ENCODE data around the gene DUSP9. TPM values are rescaled to one million over a fixed set of nuclear protein-coding genes. Genes with fewer than 3 reads are reported as not detected.

DUSP9 gene
- total RNA-seq, 2 donors from 2014 or later, result 0.18 to 0.31 TPM

DNA sequence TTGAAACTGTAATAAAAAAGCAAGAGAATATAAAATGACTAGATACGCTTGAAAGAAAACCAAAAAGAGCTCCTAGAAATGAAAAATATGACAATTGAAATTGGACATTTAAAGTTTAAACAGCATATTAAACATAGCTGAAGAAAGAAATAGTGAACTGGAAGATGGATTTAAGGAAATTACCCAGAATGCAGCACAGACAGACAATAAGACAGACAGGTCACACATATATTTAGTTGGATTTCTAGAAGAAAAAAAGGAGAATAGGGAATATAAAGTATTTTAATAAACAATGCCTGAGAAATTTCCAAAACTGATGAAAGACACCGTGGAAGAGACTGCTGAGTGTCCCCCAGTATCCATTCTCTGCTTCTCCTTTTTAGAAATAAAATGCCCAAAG is 6.6 kb downstream of the DUSP9 start:
- H3K4me1 ChIP-seq (ENCODE audit: control insufficient read depth, insufficient read depth, low read length), result no peaks in the 10 kb centered on the region
- DNase-seq, result no peak
- 67 to 98% methylated on average over 1 to 2 of the region's 2 CpGs for WGBS, 2 experiments (ENCODE audit: insufficient coverage in 1 of 2, insufficient read length in 1 of 2)
- no peaks in the 10 kb centered on the region for H3K9me3 ChIP-seq (ENCODE audit: control insufficient read depth, low read length)
- H3K36me3 Mint-ChIP-seq (ENCODE audit: low read depth), result no peaks in the 10 kb centered on the region
- peaks cover 9% of the 10 kb centered on the region for H3K27me3 ChIP-seq (ENCODE audit: control insufficient read depth, insufficient read depth, low read length, poor library complexity, severe bottlenecking)
- H3K27ac Mint-ChIP-seq, result no peak overlapping the region
- no peak overlapping the region for H3K4me3 ChIP-seq (ENCODE audit: low read length)
- no peak overlapping the region for H3K9ac ChIP-seq (ENCODE audit: extremely low read depth, low read length, poor library complexity, severe bottlenecking)
- H3K27ac ChIP-seq (ENCODE audit: low read depth, low read length), result no peak overlapping the region
- H3K4me3 Mint-ChIP-seq, result no peak overlapping the region
- TF ChIP-seq CTCF (conservative IDR thresholded peaks at IDR 0.05), result no peak
- H3K9me3 Mint-ChIP-seq, result peaks cover 71% of the 10 kb centered on the region
- no peaks in the 10 kb centered on the region for H3K4me1 Mint-ChIP-seq
- no peaks in the 10 kb centered on the region for H3K36me3 ChIP-seq (ENCODE audit: control insufficient read depth, insufficient read depth, low read length)
- H3K27me3 Mint-ChIP-seq (ENCODE audit: insufficient read depth), result peaks cover 19% of the 10 kb centered on the region

DNA sequence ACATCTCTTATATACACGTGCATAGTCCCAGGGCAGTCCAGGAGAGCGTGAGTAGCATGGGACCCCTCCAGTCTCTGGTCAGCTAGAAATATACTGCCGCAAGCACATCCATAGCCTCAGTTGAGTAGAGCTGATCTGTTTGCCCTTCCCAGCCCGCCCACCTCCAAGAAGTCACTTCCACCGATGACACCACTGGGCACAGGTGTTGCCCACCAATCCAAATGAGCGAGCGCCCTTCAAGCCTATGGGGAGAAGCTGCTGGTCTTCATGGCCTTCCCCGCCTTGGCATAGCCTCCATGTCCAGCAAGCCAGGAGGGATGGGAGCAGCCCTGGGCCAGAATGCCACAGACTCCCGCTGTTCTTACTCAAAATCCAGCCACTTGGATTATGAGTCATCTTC is 10.2 kb downstream of the DUSP9 start:
- no peaks in the 10 kb centered on the region for H3K36me3 Mint-ChIP-seq (ENCODE audit: low read depth)
- H3K27me3 ChIP-seq (ENCODE audit: control insufficient read depth, insufficient read depth, low read length, poor library complexity, severe bottlenecking), result peaks cover 18% of the 10 kb centered on the region
- H3K27ac Mint-ChIP-seq, result no peak overlapping the region
- H3K4me1 ChIP-seq (ENCODE audit: control insufficient read depth, insufficient read depth, low read length), result no peaks in the 10 kb centered on the region
- no peaks in the 10 kb centered on the region for H3K9me3 ChIP-seq (ENCODE audit: control insufficient read depth, low read length)
- H3K27ac ChIP-seq (ENCODE audit: low read depth, low read length), result no peak overlapping the region
- peaks cover 30% of the 10 kb centered on the region for H3K27me3 Mint-ChIP-seq (ENCODE audit: insufficient read depth)
- WGBS, 2 experiments (ENCODE audit: insufficient coverage in 1 of 2, insufficient read length in 1 of 2), result 86 to 88% methylated on average over 4 to 9 of the region's 9 CpGs
- H3K4me3 Mint-ChIP-seq, result no peak overlapping the region
- TF ChIP-seq CTCF (conservative IDR thresholded peaks at IDR 0.05), result no peak
- no peaks in the 10 kb centered on the region for H3K36me3 ChIP-seq (ENCODE audit: control insufficient read depth, insufficient read depth, low read length)
- DNase-seq, result peak; percentile 8
- H3K9ac ChIP-seq (ENCODE audit: extremely low read depth, low read length, poor library complexity, severe bottlenecking), result no peak overlapping the region
- H3K4me3 ChIP-seq (ENCODE audit: low read length), result no peak overlapping the region
- no peaks in the 10 kb centered on the region for H3K4me1 Mint-ChIP-seq
- peaks cover 68% of the 10 kb centered on the region for H3K9me3 Mint-ChIP-seq

DNA sequence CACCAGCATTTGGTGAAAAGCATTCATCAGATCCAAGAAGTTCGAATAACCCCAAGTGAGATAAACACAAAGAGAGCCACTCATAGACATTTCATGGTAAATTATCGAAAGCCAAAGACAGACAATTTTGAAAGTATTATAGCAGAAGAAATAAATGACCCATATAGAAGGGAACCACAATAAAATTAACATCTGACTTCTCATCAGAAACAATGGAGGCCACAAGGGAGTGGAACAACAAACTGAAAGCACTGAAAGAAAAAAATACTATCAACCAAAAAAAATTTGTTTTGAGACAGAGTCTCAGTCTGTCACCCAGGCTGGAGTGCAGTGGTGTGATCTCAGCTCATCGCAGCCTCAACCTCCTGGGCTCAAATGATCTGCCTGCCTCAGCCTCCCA is 12.3 kb downstream of the DUSP9 start:
- Histone ChIP-seq H3K36me3 (ENCODE audit: control insufficient read depth, insufficient read depth, low read length) (no peaks in the 10 kb centered on the region), H3K27ac (ENCODE audit: low read depth, low read length) (no peak overlapping the region), H3K9me3 (ENCODE audit: control insufficient read depth, low read length) (no peaks in the 10 kb centered on the region), H3K4me1 (ENCODE audit: control insufficient read depth, insufficient read depth, low read length) (no peaks in the 10 kb centered on the region), H3K27me3 (ENCODE audit: control insufficient read depth, insufficient read depth, low read length, poor library complexity, severe bottlenecking) (peaks cover 20% of the 10 kb centered on the region), H3K4me3 (ENCODE audit: low read length) (no peak overlapping the region), H3K9ac (ENCODE audit: extremely low read depth, low read length, poor library complexity, severe bottlenecking) (no peak overlapping the region)
- peaks cover 57% of the 10 kb centered on the region for H3K9me3 Mint-ChIP-seq
- no peak for DNase-seq
- H3K4me1 Mint-ChIP-seq, result no peaks in the 10 kb centered on the region
- no peak for TF ChIP-seq CTCF (conservative IDR thresholded peaks at IDR 0.05)
- no peaks in the 10 kb centered on the region for H3K36me3 Mint-ChIP-seq (ENCODE audit: low read depth)
- H3K27me3 Mint-ChIP-seq (ENCODE audit: insufficient read depth), result peaks cover 37% of the 10 kb centered on the region
- WGBS, 2 experiments (ENCODE audit: insufficient coverage in 1 of 2, insufficient read length in 1 of 2), result no CpG with 5 or more reads among the region's 3 CpGs
- no peak overlapping the region for H3K4me3 Mint-ChIP-seq
- H3K27ac Mint-ChIP-seq, result no peak overlapping the region

All from endodermal cell (in vitro differentiated cells).